ENCODE results near the gene WDHD1. TPM values are rescaled to one million over a fixed set of nuclear protein-coding genes. Genes with fewer than 3 reads are reported as not detected.
A peak's percentile ranks its signal among the peaks of the same experiment; 100 is the strongest.

Gene WDHD1
- 1 to 10 TPM in 1 of 2 donors, under 1 TPM in 1; 0.66 to 1.0 TPM for total RNA-seq

- intact Hi-C loops (cut with DNase I), result no loop called here
- Histone ChIP-seq H3K27ac (peak within 1 kb of the TSS; percentile 60 to 94 (median 79)), H3K4me1 (peaks cover 23% of the 10 kb centered on the region), H3K9me3 (no peaks in the 10 kb centered on the region), H3K36me3 (replicated peaks in 1 of 2; ENCODE audit: insufficient read depth in 1 of 2, low read depth in 2 of 2) (no peaks in the 10 kb centered on the region), H3K27me3 (no peaks in the 10 kb centered on the region), H3K4me3 (peak within 1 kb of the TSS; percentile 66 to 78)
- DNase-seq (peak; percentile 95 to 96 (median 96)), ATAC-seq (peak; percentile 100)
- WGBS, 2 donors, result 1 to 2% methylated on average over 21 to 56 of the region's 56 CpGs
- TF ChIP-seq POLR2A (IDR thresholded peaks at IDR 0.05) (peak; percentile 79 to 95 (median 90)), CTCF (IDR thresholded peaks at IDR 0.05) (peak in 4 of 7 experiments; percentile 18 to 46 (median 33))
Measured at GRCh38 chr14:55026793-55027561, at the start of gene WDHD1, which contains the start of gene SOCS4. Gene WDHD1 (minus strand): TSS chr14:55027099. CDS start chr14:55026787, 312 bp downstream. Gene SOCS4 (plus strand): TSS chr14:55027236. CDS start chr14:55043042, 15,806 bp downstream.

- intact Hi-C loops (cut with DNase I), result no loop called here
- no peak overlapping the region for H3K27ac ChIP-seq
- no peaks in the 10 kb centered on the region for H3K27me3 ChIP-seq
- no peak overlapping the region for H3K4me3 ChIP-seq
- no peak for TF ChIP-seq POLR2A (IDR thresholded peaks at IDR 0.05)
- TF ChIP-seq CTCF (IDR thresholded peaks at IDR 0.05), result no peak
- H3K36me3 ChIP-seq (replicated peaks in 1 of 2; ENCODE audit: insufficient read depth in 1 of 2, low read depth in 2 of 2), result no peaks in the 10 kb centered on the region
- no peak for ATAC-seq
- no peak for DNase-seq
- no peaks in the 10 kb centered on the region for H3K9me3 ChIP-seq
- 84 to 89% methylated on average over 3 of the region's 3 CpGs for WGBS, 2 donors
- no peaks in the 10 kb centered on the region for H3K4me1 ChIP-seq
Measured at GRCh38 chr14:55075628-55076175, 48.8 kb upstream of the WDHD1 start.

- H3K4me1 ChIP-seq, result no peaks in the 10 kb centered on the region
- 22 to 35% methylated on average over 5 of the region's 5 CpGs for WGBS, 2 donors
- intact Hi-C loops (cut with DNase I), result no loop called here
Measured at GRCh38 chr14:55074662-55075061, 47.8 kb upstream of the WDHD1 start.

GRCh38 chr14:55073856-55074255, 47.0 kb upstream of the WDHD1 start:
- Histone ChIP-seq H3K27ac (no peak overlapping the region), H3K4me1 (no peaks in the 10 kb centered on the region), H3K36me3 (replicated peaks in 1 of 2; ENCODE audit: insufficient read depth in 1 of 2, low read depth in 2 of 2) (no peaks in the 10 kb centered on the region), H3K27me3 (no peaks in the 10 kb centered on the region), H3K9me3 (no peaks in the 10 kb centered on the region), H3K4me3 (no peak overlapping the region)
- intact Hi-C loops (cut with DNase I), result no loop called here
- DNase-seq (no peak), ATAC-seq (no peak)
- TF ChIP-seq POLR2A (IDR thresholded peaks at IDR 0.05), result no peak
- TF ChIP-seq CTCF (IDR thresholded peaks at IDR 0.05), result no peak
- 33 to 48% methylated on average over 2 of the region's 2 CpGs for WGBS, 2 donors

More at GRCh38 chr14:55074662-55075061, 47.8 kb upstream of the WDHD1 start:
- H3K27me3 ChIP-seq, result no peaks in the 10 kb centered on the region
- no peak for TF ChIP-seq CTCF (IDR thresholded peaks at IDR 0.05)
- TF ChIP-seq POLR2A (IDR thresholded peaks at IDR 0.05), result no peak
- no peak overlapping the region for H3K27ac ChIP-seq
- DNase-seq (no peak), ATAC-seq (no peak)
- no peaks in the 10 kb centered on the region for H3K36me3 ChIP-seq (replicated peaks in 1 of 2; ENCODE audit: insufficient read depth in 1 of 2, low read depth in 2 of 2)
- no peaks in the 10 kb centered on the region for H3K9me3 ChIP-seq
- no peak overlapping the region for H3K4me3 ChIP-seq
